ENCODE data around the gene GATB.

The GATB gene

DNA sequence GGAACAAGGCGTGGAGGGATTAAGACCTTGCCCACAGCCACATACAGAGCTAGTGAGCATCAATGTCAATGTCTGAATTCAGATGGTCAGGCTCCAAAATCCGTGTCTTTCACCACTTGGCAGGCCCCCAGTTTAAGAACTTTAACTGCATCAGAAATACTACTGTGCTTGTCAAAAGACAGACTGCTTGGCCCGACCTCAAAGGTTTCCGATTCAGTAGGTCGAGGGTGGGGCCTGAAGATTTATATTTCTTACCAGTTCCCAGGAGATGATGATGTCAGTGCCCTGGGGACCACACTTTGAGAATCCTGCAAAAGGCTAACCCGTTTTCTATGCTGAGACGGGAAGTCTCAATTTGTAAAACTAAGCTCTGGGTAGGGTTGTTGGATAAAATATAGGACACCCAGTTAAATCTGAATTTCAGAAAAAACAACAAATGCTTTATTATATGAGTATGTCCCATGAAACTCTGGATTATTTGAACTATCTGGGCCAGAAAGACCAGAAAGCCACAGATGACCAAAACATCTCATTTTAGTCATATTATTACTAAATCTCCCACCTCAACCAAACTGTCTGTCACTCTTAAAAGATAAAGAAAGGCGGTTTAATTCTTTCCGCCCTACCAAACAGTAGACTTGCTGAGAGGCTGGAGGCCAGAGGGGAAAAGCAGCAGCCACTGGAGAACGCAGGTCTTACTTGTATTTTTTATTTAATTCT lies 42.7 kb downstream of the GATB start:
- no peaks in the 10 kb centered on the region for H3K27me3 ChIP-seq
- H3K4me3 ChIP-seq (ENCODE audit: low read depth, low read length) = no peak overlapping the region
- no peak for DNase-seq
- no peaks in the 10 kb centered on the region for H3K9me3 ChIP-seq
- TF ChIP-seq, protein P1, sequence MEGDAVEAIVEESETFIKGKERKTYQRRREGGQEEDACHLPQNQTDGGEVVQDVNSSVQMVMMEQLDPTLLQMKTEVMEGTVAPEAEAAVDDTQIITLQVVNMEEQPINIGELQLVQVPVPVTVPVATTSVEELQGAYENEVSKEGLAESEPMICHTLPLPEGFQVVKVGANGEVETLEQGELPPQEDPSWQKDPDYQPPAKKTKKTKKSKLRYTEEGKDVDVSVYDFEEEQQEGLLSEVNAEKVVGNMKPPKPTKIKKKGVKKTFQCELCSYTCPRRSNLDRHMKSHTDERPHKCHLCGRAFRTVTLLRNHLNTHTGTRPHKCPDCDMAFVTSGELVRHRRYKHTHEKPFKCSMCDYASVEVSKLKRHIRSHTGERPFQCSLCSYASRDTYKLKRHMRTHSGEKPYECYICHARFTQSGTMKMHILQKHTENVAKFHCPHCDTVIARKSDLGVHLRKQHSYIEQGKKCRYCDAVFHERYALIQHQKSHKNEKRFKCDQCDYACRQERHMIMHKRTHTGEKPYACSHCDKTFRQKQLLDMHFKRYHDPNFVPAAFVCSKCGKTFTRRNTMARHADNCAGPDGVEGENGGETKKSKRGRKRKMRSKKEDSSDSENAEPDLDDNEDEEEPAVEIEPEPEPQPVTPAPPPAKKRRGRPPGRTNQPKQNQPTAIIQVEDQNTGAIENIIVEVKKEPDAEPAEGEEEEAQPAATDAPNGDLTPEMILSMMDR (IDR thresholded peaks at IDR 0.05; ENCODE audit: low read depth, low read length) = no peak
- no peaks in the 10 kb centered on the region; the same call in 1 of the 2 replicates for H3K4me1 ChIP-seq
- H3K36me3 ChIP-seq = no peaks in the 10 kb centered on the region

- no peaks in the 10 kb centered on the region for H3K36me3 ChIP-seq
- TF ChIP-seq, protein P1 (IDR thresholded peaks at IDR 0.05; ENCODE audit: low read depth, low read length) = no peak
Measured at GRCh38 chr4:151717314-151717713, 43.5 kb downstream of the GATB start.

GRCh38 chr4:151716324-151716723 lies 44.5 kb downstream of the GATB start:
- Histone ChIP-seq H3K36me3 (no peaks in the 10 kb centered on the region), H3K27me3 (no peaks in the 10 kb centered on the region), H3K4me1 (no peaks in the 10 kb centered on the region; the same call in 1 of the 2 replicates), H3K4me3 (ENCODE audit: low read depth, low read length) (no peak overlapping the region), H3K9me3 (no peaks in the 10 kb centered on the region)
- no peak for DNase-seq
- TF ChIP-seq, protein P1 (IDR thresholded peaks at IDR 0.05; ENCODE audit: low read depth, low read length) = no peak

More at GRCh38 chr4:151717314-151717713, 43.5 kb downstream of the GATB start:
- DNase-seq = no peak
- Histone ChIP-seq H3K4me3 (ENCODE audit: low read depth, low read length) (no peak overlapping the region), H3K4me1 (no peaks in the 10 kb centered on the region; the same call in 1 of the 2 replicates), H3K9me3 (no peaks in the 10 kb centered on the region), H3K27me3 (no peaks in the 10 kb centered on the region)

DNA sequence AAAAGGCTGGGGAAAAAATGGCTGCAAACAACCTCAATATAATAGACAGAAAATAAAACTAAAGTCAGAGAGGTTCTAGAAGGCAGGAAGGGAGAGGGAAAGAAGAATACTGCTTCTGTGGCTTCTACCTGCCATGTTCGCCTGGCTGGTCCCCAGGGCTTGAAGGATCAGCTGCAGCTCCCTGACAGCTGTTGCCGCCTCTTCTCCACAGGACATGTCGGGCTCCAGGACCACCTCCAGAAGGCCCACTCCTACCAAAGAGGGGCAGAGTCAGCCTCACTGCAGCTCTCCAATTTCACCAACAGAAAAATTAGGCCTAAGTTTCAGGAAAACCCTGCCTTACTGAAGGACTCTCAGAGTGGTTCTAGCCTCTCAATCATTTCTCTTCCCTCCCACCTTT lies 44.9 kb downstream of the GATB start:
- TF ChIP-seq, protein P1 (IDR thresholded peaks at IDR 0.05; ENCODE audit: low read depth, low read length) = no peak
- H3K4me3 ChIP-seq (ENCODE audit: low read depth, low read length) = no peak overlapping the region
- no peak for DNase-seq
- H3K36me3 ChIP-seq = no peaks in the 10 kb centered on the region
- no peaks in the 10 kb centered on the region for H3K27me3 ChIP-seq
- H3K4me1 ChIP-seq = no peaks in the 10 kb centered on the region; the same call in 1 of the 2 replicates
- no peaks in the 10 kb centered on the region for H3K9me3 ChIP-seq

GRCh38 chr4:151712777-151713176 lies 48.0 kb downstream of the GATB start:
- TF ChIP-seq, protein P1 (IDR thresholded peaks at IDR 0.05; ENCODE audit: low read depth, low read length) = no peak
- H3K4me1 ChIP-seq = no peaks in the 10 kb centered on the region; the same call in 1 of the 2 replicates
- no peak overlapping the region for H3K4me3 ChIP-seq (ENCODE audit: low read depth, low read length)
- no peaks in the 10 kb centered on the region for H3K27me3 ChIP-seq
- no peak for DNase-seq
- no peaks in the 10 kb centered on the region for H3K9me3 ChIP-seq
- no peaks in the 10 kb centered on the region for H3K36me3 ChIP-seq

GRCh38 chr4:151711646-151712045 lies 49.2 kb downstream of the GATB start:
- DNase-seq = no peak
- no peaks in the 10 kb centered on the region for H3K36me3 ChIP-seq
- H3K27me3 ChIP-seq = no peaks in the 10 kb centered on the region
- no peak overlapping the region for H3K4me3 ChIP-seq (ENCODE audit: low read depth, low read length)
- no peaks in the 10 kb centered on the region; the same call in 1 of the 2 replicates for H3K4me1 ChIP-seq
- H3K9me3 ChIP-seq = no peaks in the 10 kb centered on the region
- TF ChIP-seq, protein P1 (IDR thresholded peaks at IDR 0.05; ENCODE audit: low read depth, low read length) = no peak

Measured in BE2C (cell line).